Nephron progenitor cell (in vitro differentiated cells): ENCODE results near the gene ARL6.

Source experiments
- DNase-seq: peaks from one replicate; pipeline ENCODE4 v3.0.0; 2021
- H3K27ac Mint-ChIP-seq: 2 replicates; pipeline ENCODE4 v1.8.0; 2021; ENCODE audit warnings: mild to moderate bottlenecking, moderate library complexity, mixed read lengths
- H3K27me3 Mint-ChIP-seq: 2 replicates; pipeline ENCODE4 v1.8.0; 2021; ENCODE audit warnings: mild to moderate bottlenecking, low read depth, mixed read lengths; ENCODE audit not compliant: poor library complexity
- H3K36me3 Mint-ChIP-seq: 2 replicates; pipeline ENCODE4 v1.8.0; 2021; ENCODE audit warnings: low read depth, mixed read lengths
- H3K4me1 Mint-ChIP-seq: 2 replicates; pipeline ENCODE4 v1.8.0; 2021; ENCODE audit warnings: mixed read lengths
- H3K4me3 Mint-ChIP-seq: 2 replicates; pipeline ENCODE4 v1.8.0; 2021; ENCODE audit warnings: mild to moderate bottlenecking, moderate library complexity, mixed read lengths
- H3K9me3 Mint-ChIP-seq: 2 replicates; pipeline ENCODE4 v1.8.0; 2021; ENCODE audit warnings: mild to moderate bottlenecking, moderate library complexity, mixed read lengths
- CTCF ChIP-seq: fragments of 200-600 bp; sonication (generic); IDR thresholded peaks from 2 replicates; pipeline ENCODE4 v1.5.0; 2021; ENCODE audit warnings: antibody characterized with exemption

The ARL6 gene

GRCh38 chr3:97839944-97840343 is 75.4 kb downstream of the ARL6 start:
- no peaks in the 10 kb centered on the region for H3K36me3 Mint-ChIP-seq
- H3K9me3 Mint-ChIP-seq: no peaks in the 10 kb centered on the region
- H3K27ac Mint-ChIP-seq: peak overlapping the region; percentile 27
- no peak for DNase-seq
- peaks cover 2% of the 10 kb centered on the region for H3K27me3 Mint-ChIP-seq
- H3K4me1 Mint-ChIP-seq: peaks cover 5% of the 10 kb centered on the region
- no peak overlapping the region for H3K4me3 Mint-ChIP-seq
- TF ChIP-seq CTCF: no peak

GRCh38 chr3:97841304-97841703 is 76.7 kb downstream of the ARL6 start:
- peaks cover 5% of the 10 kb centered on the region for H3K4me1 Mint-ChIP-seq
- peaks cover 2% of the 10 kb centered on the region for H3K27me3 Mint-ChIP-seq
- no peak for TF ChIP-seq CTCF
- no peaks in the 10 kb centered on the region for H3K36me3 Mint-ChIP-seq
- no peak for DNase-seq
- H3K27ac Mint-ChIP-seq: no peak overlapping the region
- no peak overlapping the region for H3K4me3 Mint-ChIP-seq
- no peaks in the 10 kb centered on the region for H3K9me3 Mint-ChIP-seq

GRCh38 chr3:97841956-97842355 is 77.4 kb downstream of the ARL6 start:
- Mint-ChIP-seq H3K36me3 (no peaks in the 10 kb centered on the region), H3K9me3 (no peaks in the 10 kb centered on the region), H3K4me3 (no peak overlapping the region), H3K27me3 (peaks cover 2% of the 10 kb centered on the region), H3K27ac (no peak overlapping the region), H3K4me1 (peaks cover 9% of the 10 kb centered on the region)
- TF ChIP-seq CTCF: no peak
- DNase-seq: no peak

- H3K4me3 Mint-ChIP-seq: no peak overlapping the region
- DNase-seq: no peak
- no peak for TF ChIP-seq CTCF
- no peak overlapping the region for H3K27ac Mint-ChIP-seq
- peaks cover 8% of the 10 kb centered on the region for H3K4me1 Mint-ChIP-seq
- H3K36me3 Mint-ChIP-seq: peaks cover 4% of the 10 kb centered on the region
- peaks cover 7% of the 10 kb centered on the region for H3K9me3 Mint-ChIP-seq
- H3K27me3 Mint-ChIP-seq: peaks cover 2% of the 10 kb centered on the region
Measured at GRCh38 chr3:97848779-97849178, 84.2 kb downstream of the ARL6 start.
